OCI-LY7 (cell line): Measurements from ENCODE around the gene AQP9. TPM values are rescaled to one million over a fixed set of nuclear protein-coding genes. Genes with fewer than 3 reads are reported as not detected.
"Not testable (repeated sequence)": the region's sequence is repeated elsewhere in the genome, so short reads cannot be mapped to it uniquely, and the experiment has no call there.

ENCODE experiments used
- BruUV-seq: library from RNA; stranded (reverse); fragments of 400-500 nt; replicated peaks from 2 replicates; lab custom pipeline; 2021; lab: Mats Ljungman, UMichigan
- CTCF ChIA-PET: fragments of 300-600 bp; sonication (Branson Sonifier 250); formaldehyde crosslinking; loops from one replicate; lab custom pipeline; 2022; ENCODE audit warnings: antibody characterized with exemption; ENCODE audit not compliant: unreplicated experiment; lab: Charles Lee
- POLR2A ChIA-PET: fragments of 300-600 bp; sonication (Branson Sonifier 250); formaldehyde crosslinking; loops from one replicate; lab custom pipeline; 2022; ENCODE audit warnings: antibody characterized with exemption; lab: Charles Lee
- DNase-seq: peaks from one replicate; pipeline ENCODE4 v3.0.0-alpha.2; 2015; ENCODE audit warnings: low spot score
- H2AFZ ChIP-seq: fragments of 200-600 bp; sonication (generic), shearing (Covaris generic); 2 replicates; pipeline ENCODE4 v1.6.1; 2014; ENCODE audit warnings: mild to moderate bottlenecking, antibody characterized with exemption, low read length, moderate library complexity
- H3K27ac ChIP-seq: fragments of 200-600 bp; sonication (generic); 2 replicates; pipeline ENCODE4 v1.5.1; 2014; ENCODE audit warnings: mixed run types, low read depth, mild to moderate bottlenecking, moderate library complexity, low read length, inconsistent platforms; ENCODE audit not compliant: poor library complexity, severe bottlenecking
- H3K36me3 ChIP-seq: fragments of 200-600 bp; sonication (generic); 2 replicates; pipeline ENCODE4 v1.6.1; 2014; ENCODE audit warnings: mild to moderate bottlenecking, antibody characterized with exemption, low read length, moderate library complexity, mixed read lengths; ENCODE audit not compliant: insufficient read depth
- H3K4me1 ChIP-seq: fragments of 200-600 bp; sonication (generic); 2 replicates; pipeline ENCODE4 v1.5.1; 2014; ENCODE audit warnings: mild to moderate bottlenecking, low read length; ENCODE audit not compliant: insufficient read depth, poor library complexity, severe bottlenecking
- H3K4me2 ChIP-seq: fragments of 200-600 bp; sonication (generic); 2 replicates; pipeline ENCODE4 v1.6.1; 2014; ENCODE audit warnings: mild to moderate bottlenecking, low read length
- H3K4me3 ChIP-seq: fragments of 200-600 bp; sonication (generic); 2 replicates; pipeline ENCODE4 v1.5.1; 2014; ENCODE audit warnings: mild to moderate bottlenecking, low read depth, low read length; ENCODE audit not compliant: poor library complexity, severe bottlenecking
- H3K79me2 ChIP-seq: fragments of 200-600 bp; sonication (generic); 2 replicates; pipeline ENCODE4 v1.6.1; 2016; ENCODE audit warnings: low read depth, mild to moderate bottlenecking, low read length, moderate library complexity, mixed read lengths; ENCODE audit not compliant: insufficient read depth
- H3K9me2 ChIP-seq: fragments of 200-600 bp; sonication (generic); 2 replicates; pipeline ENCODE4 v1.6.1; 2016; ENCODE audit warnings: mild to moderate bottlenecking, low read length, mixed read lengths; ENCODE audit not compliant: insufficient read depth
- H3K9me3 ChIP-seq: fragments of 200-600 bp; sonication (generic); 2 replicates; pipeline ENCODE4 v1.6.1; 2014; ENCODE audit warnings: mild to moderate bottlenecking, mixed run types, low read length, mixed read lengths
- H4K20me1 ChIP-seq: fragments of 200-600 bp; sonication (generic); 2 replicates; pipeline ENCODE4 v1.6.1; 2014; ENCODE audit warnings: mild to moderate bottlenecking, antibody characterized with exemption, low read length, moderate library complexity, mixed read lengths; ENCODE audit not compliant: insufficient read depth
- EZH2phosphoT487 ChIP-seq: fragments of 200-600 bp; sonication (generic); IDR thresholded peaks from 2 replicates; pipeline ENCODE4 v1.6.1; 2018; ENCODE audit warnings: low read depth, borderline replicate concordance, mild to moderate bottlenecking, mixed run types, antibody characterized with exemption, low read length, moderate library complexity, mixed read lengths
- intact Hi-C: fragments of 100-400 bp; cut with micrococcal nuclease; formaldehyde crosslinking; loops from one replicate; pipeline ENCODE4 v1.10.0; 2022; ENCODE audit not compliant: unreplicated experiment
- total RNA-seq, 2 experiments: library from RNA; depleted of rRNA in 1 of 2; stranded (reverse); fragments of >200 nt in 1 of 2; shearing (Covaris generic) in 1 of 2; gene quantifications; 2 replicates each; pipeline ENCODE4 v1.2.3, GENCODE V29; 2014 to 2022
- TF ChIP-seq, protein P1 (sequence below): fragments of 200-600 bp; sonication (generic); conservative IDR thresholded peaks from 2 replicates; pipeline ENCODE4 v1.5.1; 2014; ENCODE audit warnings: mild to moderate bottlenecking, antibody characterized with exemption, low read length, moderate library complexity, mixed read lengths

Gene AQP9
- total RNA-seq, 2 experiments from 2014 or later, result not detected

GRCh38 chr15:58206151-58206550, 68.0 kb downstream of the AQP9 start:
- H4K20me1 ChIP-seq, result no peaks in the 10 kb centered on the region
- no peaks in the 10 kb centered on the region for H3K9me3 ChIP-seq
- BruUV-seq, result no TSS peak
- no peaks in the 10 kb centered on the region for H3K36me3 ChIP-seq
- no peaks in the 10 kb centered on the region for H3K79me2 ChIP-seq
- no peak for DNase-seq
- TF ChIP-seq EZH2phosphoT487, result no peak
- TF ChIP-seq, protein P1, sequence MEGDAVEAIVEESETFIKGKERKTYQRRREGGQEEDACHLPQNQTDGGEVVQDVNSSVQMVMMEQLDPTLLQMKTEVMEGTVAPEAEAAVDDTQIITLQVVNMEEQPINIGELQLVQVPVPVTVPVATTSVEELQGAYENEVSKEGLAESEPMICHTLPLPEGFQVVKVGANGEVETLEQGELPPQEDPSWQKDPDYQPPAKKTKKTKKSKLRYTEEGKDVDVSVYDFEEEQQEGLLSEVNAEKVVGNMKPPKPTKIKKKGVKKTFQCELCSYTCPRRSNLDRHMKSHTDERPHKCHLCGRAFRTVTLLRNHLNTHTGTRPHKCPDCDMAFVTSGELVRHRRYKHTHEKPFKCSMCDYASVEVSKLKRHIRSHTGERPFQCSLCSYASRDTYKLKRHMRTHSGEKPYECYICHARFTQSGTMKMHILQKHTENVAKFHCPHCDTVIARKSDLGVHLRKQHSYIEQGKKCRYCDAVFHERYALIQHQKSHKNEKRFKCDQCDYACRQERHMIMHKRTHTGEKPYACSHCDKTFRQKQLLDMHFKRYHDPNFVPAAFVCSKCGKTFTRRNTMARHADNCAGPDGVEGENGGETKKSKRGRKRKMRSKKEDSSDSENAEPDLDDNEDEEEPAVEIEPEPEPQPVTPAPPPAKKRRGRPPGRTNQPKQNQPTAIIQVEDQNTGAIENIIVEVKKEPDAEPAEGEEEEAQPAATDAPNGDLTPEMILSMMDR, result no peak
- no peak overlapping the region for H3K4me3 ChIP-seq
- intact Hi-C loops, result no loop called here
- no peaks in the 10 kb centered on the region for H3K4me1 ChIP-seq
- H3K27ac ChIP-seq, result no peak overlapping the region
- CTCF ChIA-PET, result no interaction called here
- no peak overlapping the region for H2AFZ ChIP-seq
- POLR2A ChIA-PET, result interaction anchor here (0.5 kb wide), 1 partner anchor 1922 kb away, joined by 8 read pairs; no protein-coding TSS in a partner anchor
- no peaks in the 10 kb centered on the region; the same call in 1 of the 2 replicates for H3K9me2 ChIP-seq
- H3K4me2 ChIP-seq, result no peak overlapping the region

GRCh38 chr15:58208217-58208616, 70.0 kb downstream of the AQP9 start:
- H4K20me1 ChIP-seq, DNase-seq, H3K79me2 ChIP-seq, H3K4me1 ChIP-seq, POLR2A ChIA-PET, intact Hi-C loops, BruUV-seq, H3K36me3 ChIP-seq, H3K9me2 ChIP-seq, H3K9me3 ChIP-seq, CTCF ChIA-PET, H3K27ac ChIP-seq, H2AFZ ChIP-seq, H3K4me3 ChIP-seq, H3K4me2 ChIP-seq: not testable (repeated sequence)

GRCh38 chr15:58209007-58209481, 70.9 kb downstream of the AQP9 start:
- H3K4me2 ChIP-seq, intact Hi-C loops, BruUV-seq, DNase-seq, H2AFZ ChIP-seq, POLR2A ChIA-PET, H3K79me2 ChIP-seq, H3K27ac ChIP-seq, H3K9me2 ChIP-seq, H3K4me1 ChIP-seq, H3K36me3 ChIP-seq, H4K20me1 ChIP-seq, H3K9me3 ChIP-seq, H3K4me3 ChIP-seq, CTCF ChIA-PET: not testable (repeated sequence)

- H4K20me1 ChIP-seq, H3K4me2 ChIP-seq, H3K9me2 ChIP-seq, DNase-seq, H2AFZ ChIP-seq, POLR2A ChIA-PET, BruUV-seq, H3K27ac ChIP-seq, H3K9me3 ChIP-seq, H3K36me3 ChIP-seq, H3K4me1 ChIP-seq, H3K79me2 ChIP-seq, H3K4me3 ChIP-seq, CTCF ChIA-PET: not testable (repeated sequence)
- intact Hi-C loops, result loop anchor here (5.0 kb wide), 1 partner anchor 552 kb away; no protein-coding TSS in a partner anchor
Measured at GRCh38 chr15:58210031-58210430, 71.8 kb downstream of the AQP9 start.
